ENCODE measurements around the gene RPRML.

GRCh38 chr17:46952115-46952514, 26.9 kb downstream of the RPRML start:
- TF ChIP-seq CTCF (IDR thresholded peaks at IDR 0.05) (no peak), POLR2A (IDR thresholded peaks at IDR 0.05) (no peak)

All from heart left ventricle (tissue), 13 donors.